HEK293 (cell line): ENCODE results near the gene PACS1.
A peak's percentile ranks its signal among the peaks of the same experiment; 100 is the strongest.

Experiments
- CTCF ChIA-PET: fragments of 350-600 bp; formaldehyde crosslinking; extraction: SDS; loops from one replicate; lab custom pipeline; 2021; ENCODE audit warnings: antibody characterized with exemption; lab: Yijun Ruan, JAX
- POLR2A ChIA-PET: fragments of 300-600 bp; formaldehyde crosslinking; extraction: SDS; loops from one replicate; lab custom pipeline; 2020; ENCODE audit warnings: antibody characterized with exemption, inconsistent platforms; lab: Yijun Ruan, JAX
- H3K27ac ChIP-seq: fragments of 200-500 bp; sonication (Bioruptor generic); 2 replicates; pipeline ENCODE4 v1.5.1; 2014; ENCODE audit warnings: low read depth, low read length, control low read depth, inconsistent platforms; ENCODE audit errors: extremely low read depth
- H3K36me3 ChIP-seq, 2 experiments: fragments of 200-500 bp in 1 of 2; sonication (Bioruptor generic) in 1 of 2; 1 replicate in 1 of 2; 2 replicates in 1 of 2; pipeline ENCODE4 v1.5.1; 2014 to 2017; ENCODE audit warnings: inconsistent platforms in 2 of 2, low read length in 2 of 2; ENCODE audit not compliant: control insufficient read depth in 2 of 2, insufficient read depth in 1 of 2
- H3K4me1 ChIP-seq: fragments of 200-500 bp; sonication (Bioruptor generic); 2 replicates; pipeline ENCODE4 v1.5.1; 2014; ENCODE audit warnings: mild to moderate bottlenecking, low read length, inconsistent platforms; ENCODE audit not compliant: control insufficient read depth, insufficient read depth
- H3K4me3 ChIP-seq: 2 replicates; pipeline ENCODE4 v1.5.1; 2011; ENCODE audit warnings: low read depth, mild to moderate bottlenecking, control low read depth, low read length, moderate library complexity
- H3K9me3 ChIP-seq: fragments of 200-500 bp; sonication (Bioruptor generic); 2 replicates; pipeline ENCODE4 v1.5.1; 2014; ENCODE audit warnings: low read depth, low read length, inconsistent platforms; ENCODE audit not compliant: control insufficient read depth, insufficient read depth
- BCL11A ChIP-seq: fragments of 450-650 bp; formaldehyde crosslinking; IDR thresholded peaks from 2 replicates; pipeline ENCODE4 v1.5.1; 2016; ENCODE audit warnings: low read depth, missing biosample characterization, missing genetic modification characterization
- GLI2 ChIP-seq: fragments of 450-650 bp; formaldehyde crosslinking; IDR thresholded peaks from 2 replicates; pipeline ENCODE4; 2017; ENCODE audit warnings: missing biosample characterization, missing genetic modification characterization, low read depth, borderline replicate concordance
- GLIS1 ChIP-seq: fragments of 450-650 bp; formaldehyde crosslinking; IDR thresholded peaks from 2 replicates; pipeline ENCODE4 v1.5.1; 2016; ENCODE audit warnings: missing biosample characterization, missing genetic modification characterization
- KLF8 ChIP-seq: fragments of 450-650 bp; formaldehyde crosslinking; IDR thresholded peaks from 2 replicates; pipeline ENCODE4 v1.5.1; 2016; ENCODE audit warnings: missing biosample characterization, missing genetic modification characterization
- SETDB1 ChIP-seq: IDR thresholded peaks from one replicate; pipeline ENCODE4 v1.6.1; 2017; ENCODE audit warnings: mild to moderate bottlenecking, low read length, moderate library complexity, mixed read lengths; ENCODE audit not compliant: insufficient read length
- ZNF10 ChIP-seq: fragments of 450-650 bp; formaldehyde crosslinking; IDR thresholded peaks from 2 replicates; pipeline ENCODE4 v1.5.1; 2017; ENCODE audit warnings: missing biosample characterization, missing genetic modification characterization
- ZNF133 ChIP-seq: fragments of 450-650 bp; formaldehyde crosslinking; IDR thresholded peaks from 2 replicates; pipeline ENCODE4 v1.5.1; 2016; ENCODE audit warnings: missing biosample characterization, missing genetic modification characterization
- ZNF175 ChIP-seq: fragments of 450-650 bp; formaldehyde crosslinking; IDR thresholded peaks from 2 replicates; pipeline ENCODE4 v1.5.1; 2016; ENCODE audit warnings: missing biosample characterization, missing genetic modification characterization
- ZNF214 ChIP-seq: fragments of 450-650 bp; formaldehyde crosslinking; IDR thresholded peaks from 2 replicates; pipeline ENCODE4 v1.5.1; 2017; ENCODE audit warnings: missing biosample characterization, mild to moderate bottlenecking, missing genetic modification characterization, borderline replicate concordance
- ZNF37A ChIP-seq: fragments of 450-650 bp; IDR thresholded peaks from 2 replicates; pipeline ENCODE4 v1.5.1; 2018; ENCODE audit warnings: missing biosample characterization, missing genetic modification characterization
- ZNF433 ChIP-seq: fragments of 450-650 bp; formaldehyde crosslinking; IDR thresholded peaks from 2 replicates; pipeline ENCODE4 v1.5.1; 2016; ENCODE audit warnings: missing biosample characterization, missing genetic modification characterization, low read depth
- ZNF48 ChIP-seq: fragments of 450-650 bp; formaldehyde crosslinking; IDR thresholded peaks from 2 replicates; pipeline ENCODE4 v1.5.1; 2016; ENCODE audit warnings: missing biosample characterization, missing genetic modification characterization
- ZNF560 ChIP-seq: fragments of 450-650 bp; formaldehyde crosslinking; IDR thresholded peaks from 2 replicates; pipeline ENCODE4 v1.5.1; 2017; ENCODE audit warnings: missing biosample characterization, missing genetic modification characterization, borderline replicate concordance
- ZNF623 ChIP-seq: fragments of 450-650 bp; formaldehyde crosslinking; IDR thresholded peaks from 2 replicates; pipeline ENCODE4 v1.5.1; 2016; ENCODE audit warnings: missing biosample characterization, missing genetic modification characterization
- TF ChIP-seq, protein P1 (sequence below): fragments of 450-650 bp; formaldehyde crosslinking; IDR thresholded peaks from 2 replicates; pipeline ENCODE4 v1.5.1; 2016; ENCODE audit warnings: missing biosample characterization, missing genetic modification characterization
- TF ChIP-seq, protein P2 (sequence below): fragments of 450-650 bp; formaldehyde crosslinking; IDR thresholded peaks from 2 replicates; pipeline ENCODE4 v1.5.1; 2016; ENCODE audit warnings: missing biosample characterization, missing genetic modification characterization, low read depth
- TF ChIP-seq, protein P3 (sequence below): fragments of 450-650 bp; formaldehyde crosslinking; IDR thresholded peaks from 2 replicates; pipeline ENCODE4 v1.5.1; 2017; ENCODE audit warnings: missing biosample characterization, mild to moderate bottlenecking, missing genetic modification characterization, moderate library complexity

The PACS1 gene

DNA sequence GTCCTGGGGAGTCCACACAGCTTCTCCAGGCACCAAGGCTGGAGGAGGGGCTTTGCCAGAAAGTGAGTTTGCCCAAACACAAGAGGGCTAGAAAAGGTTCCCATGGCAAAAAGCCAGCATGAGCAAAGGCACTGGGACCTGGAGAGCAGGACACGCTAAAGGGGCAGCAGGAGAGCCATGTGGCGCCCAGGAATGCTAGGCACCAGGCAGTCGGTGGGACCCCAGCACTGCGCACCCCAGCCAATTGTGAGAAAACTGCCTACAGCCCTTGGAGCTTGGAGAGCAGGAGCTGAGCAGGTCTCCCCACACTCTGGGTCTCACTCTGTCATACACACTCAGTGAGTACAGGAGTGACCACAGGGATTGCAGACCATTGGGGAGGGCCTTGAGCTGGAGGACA lies 193.2 kb downstream of the PACS1 start:
- POLR2A ChIA-PET: interaction anchor here (1.2 to 1.4 kb wide), 2 partner anchors 26 to 41 kb away, joined by 3 to 7 read pairs; partner anchors contain the start of gene YIF1A
- TF ChIP-seq ZNF175 (tag by site-specific recombination): no peak
- peak; percentile 39 for TF ChIP-seq ZNF623 (tag by site-specific recombination)
- TF ChIP-seq ZNF48 (tag by site-specific recombination): no peak
- no peaks in the 10 kb centered on the region for H3K9me3 ChIP-seq
- H3K36me3 ChIP-seq: peaks cover 3 to 79% of the 10 kb centered on the region in 2 experiments; a peak in 1 of 3 replicates
- no peaks in the 10 kb centered on the region for H3K4me1 ChIP-seq
- no peak overlapping the region for H3K4me3 ChIP-seq
- CTCF ChIA-PET: interaction anchor here (0.6 to 2.5 kb wide), 4 partner anchors 21 to 41 kb away, joined by 4 to 15 read pairs (median 5); partner anchors contain the start of gene YIF1A
- no peak overlapping the region for H3K27ac ChIP-seq

DNA sequence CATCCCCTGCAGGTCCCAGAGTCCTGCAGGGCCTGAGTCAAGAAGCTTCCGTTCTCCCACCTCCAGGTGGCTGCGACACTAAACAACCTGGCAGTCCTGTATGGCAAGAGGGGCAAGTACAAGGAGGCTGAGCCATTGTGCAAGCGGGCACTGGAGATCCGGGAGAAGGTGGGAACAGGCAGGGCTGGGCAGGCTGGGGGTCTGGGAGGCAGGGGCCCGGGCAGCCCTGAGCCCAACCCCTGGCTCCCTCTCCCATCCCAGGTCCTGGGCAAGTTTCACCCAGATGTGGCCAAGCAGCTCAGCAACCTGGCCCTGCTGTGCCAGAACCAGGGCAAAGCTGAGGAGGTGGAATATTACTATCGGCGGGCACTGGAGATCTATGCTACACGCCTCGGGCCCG lies 193.7 kb downstream of the PACS1 start:
- TF ChIP-seq GLI2 (tag by site-specific recombination) (no peak), ZNF433 (tag by site-specific recombination) (no peak), BCL11A (tag by site-specific recombination) (no peak), ZNF560 (tag by site-specific recombination) (no peak), ZNF37A (no peak)
- TF ChIP-seq, protein P1, sequence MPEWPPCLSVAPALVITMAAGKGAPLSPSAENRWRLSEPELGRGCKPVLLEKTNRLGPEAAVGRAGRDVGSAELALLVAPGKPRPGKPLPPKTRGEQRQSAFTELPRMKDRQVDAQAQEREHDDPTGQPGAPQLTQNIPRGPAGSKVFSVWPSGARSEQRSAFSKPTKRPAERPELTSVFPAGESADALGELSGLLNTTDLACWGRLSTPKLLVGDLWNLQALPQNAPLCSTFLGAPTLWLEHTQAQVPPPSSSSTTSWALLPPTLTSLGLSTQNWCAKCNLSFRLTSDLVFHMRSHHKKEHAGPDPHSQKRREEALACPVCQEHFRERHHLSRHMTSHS (tag by site-specific recombination): no peak
- Histone ChIP-seq H3K27ac (no peak overlapping the region), H3K36me3 (peaks cover 3 to 79% of the 10 kb centered on the region in 2 experiments; a peak in 1 of 3 replicates), H3K4me3 (no peak overlapping the region), H3K9me3 (no peaks in the 10 kb centered on the region), H3K4me1 (no peaks in the 10 kb centered on the region)
- CTCF ChIA-PET: interaction anchor here (0.6 to 2.5 kb wide), 5 partner anchors 22 to 212 kb away, joined by 3 to 15 read pairs (median 4); partner anchors contain the start of gene SF3B2
- POLR2A ChIA-PET: interaction anchor here (1.2 to 1.4 kb wide), 2 partner anchors 26 to 42 kb away, joined by 3 to 7 read pairs; partner anchors contain the start of gene YIF1A

DNA sequence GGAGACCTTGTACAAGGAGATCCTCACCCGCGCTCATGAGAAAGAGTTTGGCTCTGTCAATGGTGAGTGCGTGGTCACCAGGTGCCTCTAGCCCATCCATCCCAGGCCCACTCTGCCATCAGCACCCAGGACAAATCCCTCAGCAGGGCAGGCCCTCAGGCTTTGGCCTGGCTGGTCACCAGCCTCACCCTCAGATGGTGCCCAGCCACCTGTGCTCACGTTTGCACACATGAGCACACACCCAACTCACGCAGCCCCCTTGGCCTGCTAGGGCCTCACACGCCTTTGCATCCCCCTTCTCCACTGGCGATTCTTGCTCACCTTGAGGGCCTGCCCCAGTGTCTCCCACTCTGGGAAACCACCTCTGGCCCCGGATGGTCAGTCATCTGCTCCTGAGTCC lies 194.3 kb downstream of the PACS1 start:
- peaks cover 3 to 75% of the 10 kb centered on the region in 2 experiments; a peak in 1 of 3 replicates for H3K36me3 ChIP-seq
- H3K27ac ChIP-seq: no peak overlapping the region
- H3K9me3 ChIP-seq: no peaks in the 10 kb centered on the region
- no peaks in the 10 kb centered on the region for H3K4me1 ChIP-seq
- CTCF ChIA-PET: interaction anchor here (0.6 to 1.1 kb wide), 5 partner anchors 11 to 400 kb away, joined by 3 to 4 read pairs (median 3); partner anchors contain the start of gene SF3B2
- POLR2A ChIA-PET: interaction anchor here (1.4 kb wide), 1 partner anchor 25 kb away, joined by 7 read pairs; the partner anchor contains the start of gene YIF1A
- TF ChIP-seq ZNF133 (tag by site-specific recombination): no peak
- H3K4me3 ChIP-seq: no peak overlapping the region

DNA sequence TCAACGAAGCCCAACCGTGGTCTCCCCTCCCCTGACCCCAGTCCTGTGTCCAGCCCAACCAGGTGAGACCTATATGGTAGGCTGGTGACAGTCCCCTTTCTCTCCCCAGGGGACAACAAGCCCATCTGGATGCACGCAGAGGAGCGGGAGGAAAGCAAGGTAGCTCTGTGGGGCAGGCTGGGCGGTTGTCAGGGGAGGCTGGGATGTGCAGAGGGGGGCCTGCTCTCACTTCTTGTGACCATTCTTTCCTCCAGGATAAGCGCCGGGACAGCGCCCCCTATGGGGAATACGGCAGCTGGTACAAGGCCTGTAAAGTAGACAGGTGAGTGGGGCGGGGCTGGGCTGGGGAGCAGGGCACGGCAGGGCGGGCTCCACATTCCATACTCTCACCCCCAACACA lies 194.8 kb downstream of the PACS1 start:
- Histone ChIP-seq H3K27ac (no peak overlapping the region), H3K4me3 (no peak overlapping the region), H3K4me1 (peaks cover 2% of the 10 kb centered on the region; the same call in 1 of the 2 replicates), H3K9me3 (no peaks in the 10 kb centered on the region), H3K36me3 (peaks cover under 1 to 71% of the 10 kb centered on the region in 2 experiments; a peak in 2 of 3 replicates)
- ChIA-PET POLR2A (no interaction called here), CTCF (interaction anchor here (0.6 to 1.1 kb wide), 9 partner anchors 10 to 879 kb away, joined by 3 to 7 read pairs (median 3); no protein-coding TSS in a partner anchor)
- TF ChIP-seq GLIS1 (tag by site-specific recombination) (no peak), ZNF10 (no peak), SETDB1 (no peak), KLF8 (tag by site-specific recombination) (peak; percentile 50), ZNF214 (tag by site-specific recombination) (no peak)
- TF ChIP-seq, protein P2, sequence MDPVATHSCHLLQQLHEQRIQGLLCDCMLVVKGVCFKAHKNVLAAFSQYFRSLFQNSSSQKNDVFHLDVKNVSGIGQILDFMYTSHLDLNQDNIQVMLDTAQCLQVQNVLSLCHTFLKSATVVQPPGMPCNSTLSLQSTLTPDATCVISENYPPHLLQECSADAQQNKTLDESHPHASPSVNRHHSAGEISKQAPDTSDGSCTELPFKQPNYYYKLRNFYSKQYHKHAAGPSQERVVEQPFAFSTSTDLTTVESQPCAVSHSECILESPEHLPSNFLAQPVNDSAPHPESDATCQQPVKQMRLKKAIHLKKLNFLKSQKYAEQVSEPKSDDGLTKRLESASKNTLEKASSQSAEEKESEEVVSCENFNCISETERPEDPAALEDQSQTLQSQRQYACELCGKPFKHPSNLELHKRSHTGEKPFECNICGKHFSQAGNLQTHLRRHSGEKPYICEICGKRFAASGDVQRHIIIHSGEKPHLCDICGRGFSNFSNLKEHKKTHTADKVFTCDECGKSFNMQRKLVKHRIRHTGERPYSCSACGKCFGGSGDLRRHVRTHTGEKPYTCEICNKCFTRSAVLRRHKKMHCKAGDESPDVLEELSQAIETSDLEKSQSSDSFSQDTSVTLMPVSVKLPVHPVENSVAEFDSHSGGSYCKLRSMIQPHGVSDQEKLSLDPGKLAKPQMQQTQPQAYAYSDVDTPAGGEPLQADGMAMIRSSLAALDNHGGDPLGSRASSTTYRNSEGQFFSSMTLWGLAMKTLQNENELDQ: no peak
- TF ChIP-seq, protein P3, sequence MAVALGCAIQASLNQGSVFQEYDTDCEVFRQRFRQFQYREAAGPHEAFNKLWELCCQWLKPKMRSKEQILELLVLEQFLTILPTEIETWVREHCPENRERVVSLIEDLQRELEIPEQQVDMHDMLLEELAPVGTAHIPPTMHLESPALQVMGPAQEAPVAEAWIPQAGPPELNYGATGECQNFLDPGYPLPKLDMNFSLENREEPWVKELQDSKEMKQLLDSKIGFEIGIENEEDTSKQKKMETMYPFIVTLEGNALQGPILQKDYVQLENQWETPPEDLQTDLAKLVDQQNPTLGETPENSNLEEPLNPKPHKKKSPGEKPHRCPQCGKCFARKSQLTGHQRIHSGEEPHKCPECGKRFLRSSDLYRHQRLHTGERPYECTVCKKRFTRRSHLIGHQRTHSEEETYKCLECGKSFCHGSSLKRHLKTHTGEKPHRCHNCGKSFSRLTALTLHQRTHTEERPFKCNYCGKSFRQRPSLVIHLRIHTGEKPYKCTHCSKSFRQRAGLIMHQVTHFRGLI (tag by site-specific recombination): peak; percentile 88
